ENCODE results near the gene ZMAT3.
A peak's percentile ranks its signal among the peaks of the same experiment; 100 is the strongest.

ZMAT3 gene

DNA sequence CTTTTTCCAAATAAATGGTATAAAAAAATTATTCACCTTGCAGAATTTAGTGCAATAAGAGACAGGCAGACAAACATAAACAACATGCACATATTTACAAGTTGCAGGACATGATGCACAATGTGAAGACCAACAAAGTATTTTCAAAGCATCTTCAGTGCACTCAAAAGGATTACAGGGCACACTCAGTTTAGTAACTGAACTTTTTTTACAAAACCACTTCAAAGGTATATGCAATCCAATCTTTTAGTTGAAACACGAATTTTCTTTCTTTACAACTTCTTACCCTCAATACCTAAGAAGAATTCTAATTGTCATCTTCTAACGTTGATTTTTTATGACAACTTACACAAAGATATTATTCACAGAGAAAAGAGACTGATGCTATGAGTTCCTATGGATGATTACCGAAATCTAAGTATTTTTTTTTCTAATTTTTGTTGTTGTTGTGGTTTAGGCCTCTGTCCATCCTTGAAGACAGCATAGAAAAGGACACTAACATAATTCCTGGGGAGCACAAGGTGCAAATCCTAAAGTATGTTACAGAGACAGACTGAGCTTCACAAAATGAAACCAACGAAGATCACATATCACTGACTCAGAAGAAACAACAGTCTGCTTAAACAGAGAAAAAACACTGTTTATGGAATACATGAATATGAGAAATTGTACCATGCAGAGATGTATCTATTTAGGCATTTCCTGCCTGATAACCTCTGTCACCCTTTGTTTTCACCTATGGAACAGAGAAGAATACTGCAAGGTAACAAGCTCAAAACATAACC lies 50.3 kb downstream of the ZMAT3 start:
- DNase-seq, result no peak

DNA sequence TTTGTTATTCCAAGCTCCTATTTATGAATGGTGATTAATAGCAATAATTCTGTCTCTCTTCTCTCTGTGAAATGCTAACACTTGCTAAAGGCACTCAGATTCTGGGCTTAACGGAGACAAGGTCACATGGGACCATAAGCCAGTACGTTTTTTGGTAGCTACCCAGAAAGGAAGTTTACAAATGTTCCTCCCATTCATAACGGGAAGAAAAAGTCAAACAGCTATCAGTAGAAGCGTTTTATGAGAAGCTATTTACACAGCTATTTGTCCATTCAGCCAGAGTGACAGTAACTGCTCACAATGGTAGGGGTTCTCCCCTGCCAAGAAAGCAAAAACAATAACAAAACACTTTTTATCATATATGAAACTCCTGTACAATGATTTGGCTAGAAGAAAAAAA lies 51.5 kb downstream of the ZMAT3 start:
- DNase-seq, result no peak

DNA sequence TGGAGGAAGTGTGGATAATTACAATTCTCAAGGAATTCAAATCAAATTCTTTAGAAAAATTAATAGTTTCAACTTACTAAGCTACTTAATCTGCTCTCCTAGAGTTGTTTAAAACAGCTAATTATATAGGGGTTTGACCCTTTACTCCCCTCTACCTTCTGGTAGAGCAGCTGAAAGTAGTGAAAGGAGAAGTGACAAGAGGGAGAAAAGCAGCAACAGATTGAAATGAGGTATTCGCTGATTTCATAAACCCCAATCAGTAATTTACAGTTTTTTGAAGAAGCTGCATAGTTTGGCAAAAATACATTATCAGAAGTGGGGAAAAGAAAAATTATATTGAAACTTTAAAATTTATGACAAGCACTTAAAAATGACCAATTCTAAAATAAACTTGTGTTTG lies 52.8 kb downstream of the ZMAT3 start:
- no peak for DNase-seq

DNA sequence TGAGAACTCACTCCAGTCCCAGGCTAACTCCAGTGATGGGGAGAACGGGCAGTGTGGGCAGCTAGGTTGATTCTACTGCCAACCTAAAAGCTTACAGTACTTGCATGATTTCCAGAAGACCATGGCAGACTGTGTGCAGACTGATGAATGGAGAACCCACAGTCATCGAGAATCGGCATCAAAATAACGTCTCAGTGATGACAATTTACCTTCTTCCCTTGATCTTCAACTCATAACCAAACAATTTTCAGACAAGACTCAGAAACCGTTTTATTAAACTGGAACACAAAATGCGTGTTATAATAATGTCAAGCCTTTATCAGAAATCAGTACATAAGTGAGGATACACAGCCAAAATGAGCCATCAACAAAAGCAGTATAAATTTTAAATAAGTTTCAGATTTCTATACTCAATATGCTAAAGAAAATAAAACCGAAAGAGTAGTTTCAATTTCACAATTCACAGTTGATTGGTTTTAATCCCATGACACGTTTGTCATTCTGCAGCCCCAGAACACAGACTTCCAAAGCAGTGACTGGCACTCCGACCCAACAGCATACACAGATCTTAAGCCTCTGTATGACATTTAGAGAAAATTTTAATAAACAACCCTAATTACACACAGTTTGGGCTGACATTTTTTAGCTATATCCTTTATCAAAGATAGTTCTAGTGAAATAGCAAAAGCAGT lies 54.5 kb downstream of the ZMAT3 start:
- no peak for DNase-seq

DNA sequence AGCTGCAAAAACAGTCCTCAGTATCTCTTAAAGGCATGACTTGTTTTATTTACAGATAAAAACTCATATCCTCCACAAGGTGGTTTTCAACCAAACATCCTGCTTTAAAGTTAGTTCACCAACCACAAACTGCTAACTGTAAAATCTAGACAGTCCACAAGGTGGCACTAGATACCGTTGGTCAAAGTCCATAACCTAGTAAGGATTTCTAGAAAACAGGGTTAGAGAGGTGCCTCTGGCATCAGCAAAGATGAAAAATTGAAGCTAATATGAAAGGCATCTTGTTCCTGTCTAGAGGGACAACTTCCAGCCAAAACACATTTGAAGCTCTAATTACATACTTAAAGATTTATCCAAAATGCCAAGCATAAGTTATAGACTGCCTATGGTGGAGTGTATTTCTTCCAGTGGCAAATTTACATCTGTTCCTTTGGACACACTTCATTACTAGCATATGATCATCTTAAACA lies 56.0 kb downstream of the ZMAT3 start:
- peak; percentile 76 to 84 for DNase-seq

DNA sequence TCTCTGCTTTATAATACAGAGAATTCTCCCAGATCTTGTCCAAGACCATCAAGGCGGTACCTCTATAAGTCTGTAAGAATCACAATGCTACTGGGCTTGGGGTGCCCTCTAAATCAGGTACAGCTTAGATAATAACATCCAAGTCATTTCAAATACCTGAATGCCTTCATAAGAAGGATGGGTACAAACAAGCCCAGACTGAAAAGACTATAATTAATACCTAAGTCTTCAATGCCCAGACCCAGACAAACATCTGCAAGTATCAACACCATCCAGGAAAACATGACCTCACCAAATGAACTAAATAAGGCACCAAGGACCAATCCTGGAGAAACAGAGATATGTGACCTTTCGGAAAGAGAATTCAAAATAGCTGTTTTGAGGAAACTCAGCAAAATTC lies 65.9 kb downstream of the ZMAT3 start:
- DNase-seq, result no peak

DNA sequence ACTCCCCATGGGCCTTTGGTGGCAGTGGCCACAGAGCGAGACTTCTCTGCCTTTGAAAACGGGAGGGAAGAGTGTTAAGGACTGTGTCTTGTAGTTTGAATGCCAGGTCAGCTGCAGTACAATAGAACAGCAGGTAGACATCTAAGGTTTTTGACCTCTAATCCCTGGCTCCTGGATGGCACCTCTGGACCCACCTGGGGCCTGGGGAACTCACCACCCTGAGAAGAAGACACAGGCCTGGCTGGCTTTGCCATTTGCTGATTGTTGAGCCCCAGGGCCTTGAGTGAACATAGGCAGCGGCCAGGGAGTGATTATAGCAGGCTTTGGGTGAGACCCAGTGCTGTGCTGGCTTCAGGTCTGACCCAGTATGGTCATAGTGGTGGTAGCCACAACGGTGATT lies 66.4 kb downstream of the ZMAT3 start:
- no peak for DNase-seq

DNA sequence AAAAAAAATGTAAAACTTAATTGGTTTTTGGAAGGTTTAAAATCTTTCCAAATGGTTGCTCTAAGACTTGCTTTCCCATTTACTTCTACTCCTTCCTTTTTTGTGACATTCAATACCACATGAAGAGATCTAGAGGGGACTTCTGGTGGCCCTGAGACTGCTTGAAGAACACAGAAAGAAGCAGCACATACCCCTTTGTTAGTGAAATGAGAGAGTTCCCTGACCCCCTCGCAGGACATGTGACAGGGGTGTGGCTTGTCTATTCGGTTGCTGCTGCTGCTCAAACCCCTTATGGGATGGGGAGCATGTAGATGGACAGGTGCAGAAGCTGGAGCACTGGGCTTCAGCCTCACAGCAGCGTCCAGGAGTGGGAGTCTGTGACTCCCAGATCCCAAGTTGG lies 71.0 kb downstream of the ZMAT3 start:
- DNase-seq, result no peak

DNA sequence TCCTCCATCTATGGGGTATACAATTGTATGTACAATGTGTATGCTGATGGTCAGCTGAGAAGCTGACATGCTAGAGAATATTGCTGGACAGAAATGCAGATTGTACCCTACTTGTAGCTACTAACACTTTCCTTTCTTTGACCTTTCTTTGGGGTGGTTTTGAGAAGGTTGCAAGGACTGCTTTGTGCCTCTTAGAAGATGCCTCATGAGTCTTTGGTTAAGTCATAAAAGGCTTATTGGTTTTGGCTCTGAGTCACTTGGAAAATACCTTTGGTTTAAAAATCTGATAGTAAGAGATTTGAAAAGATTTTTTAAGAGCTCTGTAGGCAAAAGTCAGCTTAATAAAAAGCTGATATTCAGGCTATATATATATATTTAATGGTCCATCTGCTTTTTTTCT lies 71.5 kb downstream of the ZMAT3 start:
- DNase-seq, result no peak

DNA sequence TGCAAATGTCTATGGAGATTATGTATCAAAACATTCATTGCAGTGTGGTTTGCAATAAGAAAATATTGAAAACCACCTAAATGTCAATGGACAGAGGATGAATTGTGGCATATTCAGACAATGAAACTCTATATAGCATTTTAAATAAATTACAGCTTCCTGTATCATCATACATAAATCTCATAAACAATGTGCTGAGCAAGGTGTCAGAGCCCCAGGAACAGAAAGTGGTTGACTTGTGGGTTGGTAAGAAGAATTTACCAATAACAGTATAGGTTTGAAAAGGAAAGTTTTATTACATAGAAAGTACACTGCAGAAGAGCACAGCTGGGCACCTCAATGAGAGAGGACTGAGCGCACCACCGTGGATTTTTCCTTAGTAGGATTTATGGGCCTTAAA lies 75.2 kb downstream of the ZMAT3 start:
- DNase-seq, result no peak

DNA sequence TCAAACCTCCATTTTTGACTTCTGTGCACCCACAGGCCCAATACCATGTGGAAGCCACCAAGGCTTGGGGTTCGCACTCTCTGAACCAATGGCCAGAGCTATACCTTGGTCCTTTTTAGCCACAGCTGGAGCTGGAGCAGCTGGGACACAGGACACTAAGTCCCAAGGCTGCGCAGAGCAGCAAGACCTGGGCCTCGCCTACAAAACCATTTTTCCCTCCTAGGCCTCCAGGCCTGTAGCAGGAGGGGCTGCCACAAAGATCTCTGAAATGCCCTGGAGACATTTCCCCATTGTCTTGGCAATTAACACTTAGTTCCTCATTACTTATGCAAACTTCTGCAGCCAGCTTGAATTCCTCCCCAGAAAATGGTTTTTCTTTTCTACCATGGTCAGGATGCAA lies 81.3 kb downstream of the ZMAT3 start:
- DNase-seq, result no peak

DNA sequence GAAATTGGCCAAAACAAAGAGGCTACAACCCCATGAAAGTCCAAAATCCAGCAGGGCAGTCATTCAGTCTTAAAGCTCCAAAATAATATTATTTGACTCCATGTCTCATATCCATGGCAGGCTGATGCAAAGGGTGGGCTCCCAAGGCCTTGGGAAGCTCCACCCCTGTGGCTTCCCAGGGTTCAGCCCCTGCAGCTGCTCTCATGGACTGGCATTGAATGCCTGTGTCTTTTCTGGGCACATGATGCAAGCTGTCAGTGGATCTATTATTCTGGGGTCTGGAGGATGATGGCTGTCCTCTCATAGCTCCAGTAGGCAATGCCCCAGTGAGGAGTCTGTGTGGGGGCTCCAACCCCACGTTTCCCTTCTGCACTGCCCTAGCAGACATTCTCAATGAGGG lies 81.8 kb downstream of the ZMAT3 start:
- no peak for DNase-seq

DNA sequence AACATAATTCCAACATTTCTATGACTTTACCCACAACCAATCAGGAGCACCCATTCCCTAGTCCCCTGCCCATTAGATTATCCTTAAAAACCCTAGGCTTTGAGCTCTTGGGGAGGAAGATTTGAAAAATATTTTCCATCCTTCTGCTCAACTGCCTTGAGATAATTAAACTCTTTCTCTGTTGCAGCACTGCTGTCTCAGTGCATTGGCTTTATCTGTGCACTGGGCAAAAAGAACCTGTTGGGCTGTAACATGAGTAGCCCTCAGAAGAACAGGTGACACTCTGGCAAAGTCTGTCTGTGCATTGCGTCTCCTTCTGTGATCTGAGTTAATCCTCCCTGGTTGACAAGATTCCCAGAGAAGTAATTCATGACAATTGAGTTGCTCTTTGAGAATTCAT lies 83.9 kb downstream of the ZMAT3 start:
- DNase-seq, result no peak

DNA sequence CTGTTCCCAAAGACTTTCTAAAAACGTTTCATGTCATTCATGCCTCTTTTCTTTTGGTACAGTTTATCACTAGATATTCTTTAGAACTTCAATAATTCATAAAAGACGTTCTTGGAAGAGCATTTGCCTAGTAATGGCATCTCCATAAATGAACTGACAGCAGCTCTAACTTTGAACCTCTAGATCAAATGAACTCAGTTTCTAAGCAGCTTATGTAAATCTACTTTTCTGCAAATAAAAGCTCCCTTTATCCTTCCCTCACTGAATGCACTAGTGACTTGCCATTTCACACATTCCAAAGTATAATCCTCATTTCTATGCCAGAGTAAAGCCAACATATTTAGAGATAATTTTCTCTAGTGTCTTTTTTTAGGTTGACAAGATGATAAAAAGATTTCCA lies 85.2 kb downstream of the ZMAT3 start:
- no peak for DNase-seq

DNA sequence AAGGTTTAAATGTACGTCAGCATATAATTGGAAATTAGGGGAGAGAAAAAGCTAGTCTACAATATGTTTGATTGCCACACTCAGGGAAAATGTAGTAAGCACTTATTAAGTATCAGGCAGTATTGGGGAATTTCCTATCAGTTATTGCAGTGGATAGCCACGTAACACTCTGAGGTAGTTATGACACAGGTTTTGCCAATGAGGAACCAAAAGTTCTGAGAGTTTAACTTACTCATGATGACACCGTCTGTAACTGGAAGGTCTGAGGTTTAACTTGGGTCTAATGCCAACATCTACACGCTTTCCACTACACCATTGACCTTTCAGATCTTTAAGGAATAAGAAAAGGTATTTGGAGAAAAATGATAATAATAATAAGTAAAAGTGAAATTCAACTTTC lies 89.5 kb downstream of the ZMAT3 start:
- no peak for DNase-seq

DNA sequence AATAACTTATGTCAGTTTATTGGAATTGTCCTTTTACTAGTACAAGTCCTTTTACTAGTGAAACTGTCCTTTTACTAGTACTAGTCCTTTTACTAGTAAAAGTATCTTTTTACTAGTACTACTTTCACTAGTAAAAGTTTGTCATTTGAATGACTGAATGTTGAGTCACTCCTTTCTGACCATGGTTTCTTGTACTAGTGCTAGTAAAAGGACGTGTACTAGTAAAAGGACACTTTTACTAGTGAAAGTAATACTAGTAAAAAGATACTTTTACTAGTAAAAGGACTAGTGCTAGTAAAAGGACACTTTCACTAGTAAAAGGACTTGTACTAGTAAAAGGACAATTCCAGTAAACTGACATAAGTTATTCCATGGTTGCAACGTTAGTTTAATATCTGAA lies 96.3 kb downstream of the ZMAT3 start:
- no peak for DNase-seq

DNA sequence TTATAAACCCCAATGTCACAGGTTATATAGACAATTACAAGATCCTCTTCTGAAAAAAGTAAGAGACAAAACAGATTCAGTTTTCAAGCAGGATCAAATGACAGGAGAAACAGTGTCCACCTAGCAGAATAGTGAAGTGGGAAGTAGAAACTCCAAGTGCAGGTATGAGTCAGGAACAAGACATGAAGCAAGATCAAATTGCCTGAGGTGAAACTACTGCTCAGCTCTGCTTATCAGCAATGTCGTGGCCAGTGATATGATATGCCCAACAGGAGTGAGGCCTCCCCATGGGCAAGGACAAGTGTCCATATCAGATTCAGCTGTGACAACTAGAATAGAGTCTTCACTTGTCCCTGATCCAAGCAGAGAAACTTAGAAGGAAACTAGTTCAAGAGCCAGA lies 100.0 kb downstream of the ZMAT3 start:
- no peak for DNase-seq

DNA sequence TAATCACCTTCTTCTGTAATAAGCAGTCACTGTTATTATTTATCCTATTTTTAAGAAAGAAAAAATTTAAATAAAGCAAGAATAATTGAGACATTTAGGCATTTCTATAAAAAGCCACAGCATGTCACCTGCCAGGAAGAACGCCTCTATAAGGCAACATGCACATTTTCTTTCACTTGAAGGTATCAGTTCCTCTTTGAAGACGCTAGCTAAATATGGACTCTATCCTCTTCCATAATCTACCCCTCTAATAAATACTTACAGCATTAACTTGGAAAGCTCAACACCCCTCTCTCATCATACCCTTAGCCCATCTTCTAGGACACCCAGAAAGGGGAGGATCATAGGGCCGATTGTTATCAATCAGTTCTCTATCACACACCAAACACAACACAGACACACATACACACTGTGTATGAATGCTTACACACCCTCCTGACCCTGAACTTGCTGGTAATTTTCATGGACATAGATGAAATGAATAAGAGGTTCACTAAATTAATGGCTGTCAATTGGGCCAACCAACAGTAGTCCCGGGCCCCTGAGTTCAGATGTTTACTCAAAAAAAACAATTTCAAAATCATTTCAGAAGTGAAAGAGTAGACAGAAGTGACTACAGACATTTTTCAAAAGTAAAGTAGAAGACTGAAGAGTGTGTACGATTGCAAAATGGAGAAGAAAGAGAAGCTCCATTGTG lies 102.5 kb downstream of the ZMAT3 start:
- DNase-seq, result peak in 1 of 2 donors; percentile 13
